Mesenchymal stem cell (in vitro differentiated cells and primary cell): ENCODE data around the gene SIMC1.
A peak's percentile ranks its signal among the peaks of the same experiment; 100 is the strongest.

Source experiments
- DNase-seq: peaks from one replicate; pipeline ENCODE4 v3.0.0-alpha.2; 2013
- H2AFZ ChIP-seq: one replicate; pipeline ENCODE4 v1.6.1; 2013; ENCODE audit warnings: low read depth, mild to moderate bottlenecking, control low read depth, inconsistent platforms, low read length, moderate library complexity
- H2AK5ac ChIP-seq: 2 replicates; pipeline ENCODE4 v1.6.1; 2013; ENCODE audit warnings: low read length, moderate library complexity, mild to moderate bottlenecking, inconsistent platforms; ENCODE audit not compliant: severe bottlenecking
- H2BK120ac ChIP-seq: one replicate; pipeline ENCODE4 v1.6.1; 2013; ENCODE audit warnings: low read depth, mild to moderate bottlenecking, inconsistent platforms, low read length, moderate library complexity
- H2BK12ac ChIP-seq, 2 experiments: one replicate each; pipeline ENCODE4 v1.6.1; 2013; ENCODE audit warnings: inconsistent platforms in 2 of 2, low read length in 2 of 2, mild to moderate bottlenecking in 2 of 2, moderate library complexity in 2 of 2, control low read depth in 1 of 2
- H2BK15ac ChIP-seq: one replicate; pipeline ENCODE4 v1.6.1; 2013; ENCODE audit warnings: mild to moderate bottlenecking, low read depth, inconsistent platforms; ENCODE audit not compliant: poor library complexity, severe bottlenecking
- H2BK5ac ChIP-seq: 2 replicates; pipeline ENCODE4 v1.6.1; 2013; ENCODE audit warnings: low read depth, mild to moderate bottlenecking, low read length, control low read depth, inconsistent platforms; ENCODE audit not compliant: poor library complexity, severe bottlenecking
- H3K14ac ChIP-seq, 2 experiments: one replicate each; pipeline ENCODE4 v1.6.1; 2013; ENCODE audit warnings: inconsistent platforms in 2 of 2, low read length in 2 of 2, control low read depth in 1 of 2, mild to moderate bottlenecking in 1 of 2, moderate library complexity in 1 of 2
- H3K18ac ChIP-seq, 2 experiments: one replicate each; pipeline ENCODE4 v1.6.1; 2013; ENCODE audit warnings: inconsistent platforms in 2 of 2, low read length in 2 of 2, control low read depth in 1 of 2, low read depth in 1 of 2, mild to moderate bottlenecking in 1 of 2
- H3K23ac ChIP-seq, 2 experiments: one replicate each; pipeline ENCODE4 v1.6.1; 2013; ENCODE audit warnings: inconsistent platforms in 2 of 2, low read length in 2 of 2, mild to moderate bottlenecking in 2 of 2, moderate library complexity in 2 of 2, control low read depth in 1 of 2
- H3K27ac ChIP-seq: 2 replicates; pipeline ENCODE4 v1.5.1; 2013; ENCODE audit warnings: mild to moderate bottlenecking, moderate library complexity, low read length, control low read depth, inconsistent platforms; ENCODE audit not compliant: poor library complexity, severe bottlenecking
- H3K27me3 ChIP-seq, 2 experiments: 2 replicates each; pipeline versions ENCODE4 v1.6.1 to v1.7.0; 2013; ENCODE audit warnings: low read length in 2 of 2, mild to moderate bottlenecking in 2 of 2, moderate library complexity in 2 of 2, control low read depth in 1 of 2, inconsistent platforms in 1 of 2; ENCODE audit not compliant: control insufficient read depth in 1 of 2, insufficient read depth in 1 of 2
- H3K36me3 ChIP-seq, 2 experiments: 2 replicates each; pipeline versions ENCODE4 v1.6.1 to v1.7.0; 2013; ENCODE audit warnings: low read length in 2 of 2, control low read depth in 1 of 2, inconsistent platforms in 1 of 2, low read depth in 1 of 2, mild to moderate bottlenecking in 1 of 2; ENCODE audit not compliant: insufficient read depth in 2 of 2, control insufficient read depth in 1 of 2
- H3K4ac ChIP-seq, 2 experiments: one replicate each; pipeline ENCODE4 v1.6.1; 2013; ENCODE audit warnings: inconsistent platforms in 2 of 2, low read length in 2 of 2, mild to moderate bottlenecking in 2 of 2, moderate library complexity in 2 of 2, control low read depth in 1 of 2, low read depth in 1 of 2
- H3K4me1 ChIP-seq: 2 replicates; pipeline ENCODE4 v1.6.1; 2013; ENCODE audit warnings: low read depth, low read length, control low read depth; ENCODE audit not compliant: control insufficient read depth, insufficient read depth
- H3K4me2 ChIP-seq: 2 replicates; pipeline ENCODE4 v1.6.1; 2013; ENCODE audit warnings: low read length, mild to moderate bottlenecking, inconsistent platforms; ENCODE audit not compliant: poor library complexity, severe bottlenecking
- H3K4me3 ChIP-seq, 2 experiments: 2 replicates each; pipeline versions ENCODE4 v1.5.1 to v1.7.0; 2013; ENCODE audit warnings: low read length in 2 of 2, mild to moderate bottlenecking in 2 of 2, control low read depth in 1 of 2, low read depth in 1 of 2; ENCODE audit not compliant: insufficient read depth in 1 of 2
- H3K79me1 ChIP-seq: replicated peaks from 2 replicates; pipeline ENCODE4 v1.6.1; 2013; ENCODE audit warnings: mild to moderate bottlenecking, control low read depth, low read length, inconsistent platforms; ENCODE audit not compliant: poor library complexity, severe bottlenecking
- H3K9ac ChIP-seq: 2 replicates; pipeline ENCODE4 v1.7.0; 2013; ENCODE audit warnings: mild to moderate bottlenecking, low read length, moderate library complexity
- H3K9me3 ChIP-seq: 2 replicates; pipeline ENCODE4 v1.7.0; 2013; ENCODE audit warnings: mild to moderate bottlenecking, low read length; ENCODE audit not compliant: control insufficient read depth
- H4K8ac ChIP-seq: one replicate; pipeline ENCODE4 v1.6.1; 2013; ENCODE audit warnings: inconsistent platforms, mild to moderate bottlenecking, low read length, moderate library complexity
- H4K91ac ChIP-seq: one replicate; pipeline ENCODE4 v1.6.1; 2013; ENCODE audit warnings: mild to moderate bottlenecking, low read length, inconsistent platforms
- WGBS: methylation state at CpG from one replicate; pipeline ENCODE4 v1.1.7; 2013; ENCODE audit warnings: mixed read lengths; 5-methylcytosine and 5-hydroxymethylcytosine counted together

The SIMC1 gene

DNA sequence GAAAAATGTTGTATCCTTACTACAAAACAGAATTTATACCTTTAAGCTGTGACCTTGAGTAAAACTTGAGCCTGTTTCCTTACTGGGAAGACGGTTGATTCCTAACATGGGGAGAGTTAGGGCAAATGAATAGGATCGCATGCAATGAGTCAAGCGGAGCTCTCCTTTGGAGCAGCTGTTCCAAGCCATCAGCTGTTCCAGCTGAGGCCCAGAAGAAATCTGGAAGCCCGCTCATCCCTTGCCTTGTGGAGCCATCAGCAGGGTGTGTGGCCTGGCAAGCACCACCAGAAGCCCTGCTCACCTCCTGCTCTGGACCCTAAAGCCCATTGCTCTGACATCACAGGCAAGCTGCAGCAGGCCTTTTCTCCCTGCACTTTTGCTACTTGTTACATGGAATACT lies 115.3 kb downstream of the SIMC1 start:
- no peak overlapping the region for H4K91ac ChIP-seq
- no peak overlapping the region for H2BK5ac ChIP-seq
- H2BK120ac ChIP-seq = no peak overlapping the region
- peaks cover 39% of the 10 kb centered on the region for H3K79me1 ChIP-seq
- H3K18ac ChIP-seq = no peak overlapping the region
- H3K9me3 ChIP-seq = no peaks in the 10 kb centered on the region
- no peak overlapping the region for H2BK15ac ChIP-seq
- peaks cover 65 to 94% of the 10 kb centered on the region in 2 experiments for H3K36me3 ChIP-seq
- H3K4me1 ChIP-seq = peaks cover 2% of the 10 kb centered on the region
- no peaks in the 10 kb centered on the region for H3K27me3 ChIP-seq
- H2AFZ ChIP-seq = no peak overlapping the region
- no peak for DNase-seq
- no peak overlapping the region for H3K4me3 ChIP-seq
- no peak overlapping the region for H3K27ac ChIP-seq
- H3K9ac ChIP-seq = no peak overlapping the region
- no peak overlapping the region for H4K8ac ChIP-seq
- no peak overlapping the region for H3K23ac ChIP-seq
- no peak overlapping the region for H2AK5ac ChIP-seq
- no peak overlapping the region for H3K4ac ChIP-seq
- no peak overlapping the region for H3K14ac ChIP-seq
- H3K4me2 ChIP-seq = no peak overlapping the region
- no peak overlapping the region for H2BK12ac ChIP-seq
- WGBS = 92% methylated on average over 4 of the region's 4 CpGs

DNA sequence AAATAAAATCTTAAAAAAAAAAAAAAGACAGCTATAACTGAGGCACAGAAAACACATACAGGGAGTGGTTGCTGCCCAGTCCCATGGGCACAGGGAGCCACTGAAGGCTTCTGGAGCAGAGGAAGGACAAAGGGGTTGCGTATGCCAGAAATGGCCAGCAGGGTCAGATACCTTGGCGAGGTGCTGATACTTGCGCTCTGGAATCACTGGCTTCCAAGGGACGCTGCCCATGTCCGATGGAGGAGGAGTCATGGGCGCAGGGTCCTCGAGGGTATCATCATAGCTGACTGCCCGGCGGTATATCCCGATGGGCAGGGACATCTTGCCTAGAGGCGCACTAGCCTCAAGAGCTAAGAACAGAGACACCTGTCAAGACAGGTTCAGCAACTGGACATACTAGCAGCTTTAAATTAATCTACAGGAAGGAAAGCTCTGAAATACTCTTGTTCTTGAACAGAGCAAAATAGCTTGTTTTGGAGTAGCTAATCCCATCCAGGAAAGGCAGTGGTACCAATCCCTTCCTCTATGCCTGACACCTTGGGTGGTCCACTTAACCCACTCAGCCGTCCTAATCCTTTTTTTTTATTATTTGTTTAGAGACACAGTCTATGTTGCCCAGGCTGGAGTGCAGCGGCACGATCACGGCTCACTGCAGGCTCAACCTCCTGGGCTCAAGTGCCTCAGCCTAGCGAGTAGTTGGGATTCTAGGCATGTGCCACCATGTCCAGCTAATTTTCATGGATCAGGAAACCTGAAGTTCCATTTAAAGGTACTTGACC lies 117.4 kb downstream of the SIMC1 start:
- WGBS = 93% methylated on average over 15 of the region's 16 CpGs
- Histone ChIP-seq H3K27ac (no peak overlapping the region), H3K79me1 (peaks cover 23% of the 10 kb centered on the region), H2BK120ac (no peak overlapping the region), H3K9me3 (no peaks in the 10 kb centered on the region), H3K36me3 (peaks cover 52 to 76% of the 10 kb centered on the region in 2 experiments), H2BK15ac (no peak overlapping the region), H2AFZ (no peak overlapping the region), H3K18ac (no peak overlapping the region), H3K4me3 (no peak overlapping the region), H2AK5ac (no peak overlapping the region), H3K23ac (no peak overlapping the region), H2BK12ac (no peak overlapping the region), H4K8ac (no peak overlapping the region), H3K4ac (no peak overlapping the region), H3K4me1 (peaks cover 2% of the 10 kb centered on the region), H4K91ac (no peak overlapping the region), H3K27me3 (no peaks in the 10 kb centered on the region), H3K14ac (no peak overlapping the region), H2BK5ac (no peak overlapping the region), H3K9ac (no peak overlapping the region), H3K4me2 (no peak overlapping the region)
- no peak for DNase-seq

DNA sequence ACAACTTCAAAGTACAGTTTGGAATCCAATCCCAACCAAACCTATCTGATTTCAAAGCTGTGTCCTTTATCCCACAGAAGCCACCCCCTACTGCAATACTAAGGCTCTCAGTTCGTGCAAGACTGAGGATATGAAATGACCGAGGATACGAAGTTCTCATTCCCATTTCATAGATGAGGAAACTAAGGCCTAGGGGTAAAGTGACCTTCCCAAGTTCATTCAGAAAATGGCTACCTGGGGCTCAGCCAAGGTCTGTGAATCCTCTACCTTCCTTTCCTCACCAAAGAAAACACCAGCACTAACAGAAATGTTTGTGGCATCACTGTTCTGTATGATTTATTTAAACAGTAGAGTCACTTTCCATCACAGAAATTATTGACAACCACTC lies 117.9 kb downstream of the SIMC1 start:
- no peaks in the 10 kb centered on the region for H3K9me3 ChIP-seq
- no peak overlapping the region for H4K8ac ChIP-seq
- H3K4me2 ChIP-seq = no peak overlapping the region
- no peak overlapping the region for H2BK5ac ChIP-seq
- no peaks in the 10 kb centered on the region for H3K27me3 ChIP-seq
- no peak overlapping the region for H4K91ac ChIP-seq
- no peak overlapping the region for H3K4me3 ChIP-seq
- H2AK5ac ChIP-seq = no peak overlapping the region
- H2AFZ ChIP-seq = no peak overlapping the region
- WGBS = 97% methylated on average over 3 of the region's 3 CpGs
- DNase-seq = no peak
- H3K23ac ChIP-seq = no peak overlapping the region
- peaks cover 22% of the 10 kb centered on the region for H3K79me1 ChIP-seq
- H3K4ac ChIP-seq = no peak overlapping the region
- no peak overlapping the region for H3K18ac ChIP-seq
- no peak overlapping the region for H2BK15ac ChIP-seq
- H2BK120ac ChIP-seq = no peak overlapping the region
- peaks cover 48 to 72% of the 10 kb centered on the region in 2 experiments for H3K36me3 ChIP-seq
- peaks cover 2% of the 10 kb centered on the region for H3K4me1 ChIP-seq
- H3K9ac ChIP-seq = no peak overlapping the region
- H3K27ac ChIP-seq = no peak overlapping the region
- H3K14ac ChIP-seq = no peak overlapping the region
- no peak overlapping the region for H2BK12ac ChIP-seq

DNA sequence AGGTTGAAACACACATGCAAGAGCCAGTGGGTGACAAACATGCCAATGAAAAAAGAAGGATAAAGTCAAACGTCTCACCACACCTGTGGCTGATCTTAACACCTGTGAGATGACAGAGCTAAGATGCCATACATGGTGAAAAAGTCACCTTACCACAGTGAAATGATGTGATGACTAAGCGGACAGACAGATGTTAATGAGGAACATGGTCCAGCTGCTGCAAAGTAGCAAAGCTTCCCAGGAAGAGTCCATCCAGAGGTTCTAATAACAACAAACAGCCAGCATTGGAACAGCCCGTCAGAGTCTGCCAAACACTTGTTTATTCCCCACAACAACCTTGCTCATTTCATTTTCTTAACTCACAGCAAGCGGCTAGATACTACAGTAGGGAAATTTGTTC lies 121.4 kb downstream of the SIMC1 start:
- no peak overlapping the region for H3K23ac ChIP-seq
- H2BK120ac ChIP-seq = no peak overlapping the region
- peaks cover 6% of the 10 kb centered on the region for H3K4me1 ChIP-seq
- H4K8ac ChIP-seq = no peak overlapping the region
- H4K91ac ChIP-seq = no peak overlapping the region
- peak overlapping the region in 1 of 2 experiments; percentile 10 for H3K4me3 ChIP-seq
- no peak overlapping the region for H2AFZ ChIP-seq
- DNase-seq = peak; percentile 54
- H3K27me3 ChIP-seq = no peaks in the 10 kb centered on the region
- H3K36me3 ChIP-seq = peaks cover 23 to 37% of the 10 kb centered on the region in 2 experiments
- no peak overlapping the region for H3K14ac ChIP-seq
- H2BK12ac ChIP-seq = no peak overlapping the region
- no peak overlapping the region for H3K18ac ChIP-seq
- no peak overlapping the region for H2AK5ac ChIP-seq
- no peak overlapping the region for H3K27ac ChIP-seq
- H3K9me3 ChIP-seq = no peaks in the 10 kb centered on the region
- H3K9ac ChIP-seq = no peak overlapping the region
- no peak overlapping the region for H2BK15ac ChIP-seq
- H3K79me1 ChIP-seq = peaks cover 5% of the 10 kb centered on the region
- WGBS = 84% methylated on average over 4 of the region's 4 CpGs
- H3K4ac ChIP-seq = no peak overlapping the region
- no peak overlapping the region for H2BK5ac ChIP-seq
- H3K4me2 ChIP-seq = peak overlapping the region; percentile 31
